OCI-LY1 (cell line): ENCODE measurements around the gene RASL12.

Experiments
- H2AFZ ChIP-seq: fragments of 200-600 bp; sonication (generic), shearing (Covaris generic); 2 replicates; pipeline ENCODE4 v1.6.0; 2014; ENCODE audit warnings: antibody characterized with exemption, mild to moderate bottlenecking, low read length
- H3F3A ChIP-seq: fragments of 200-600 bp; sonication (generic), shearing (Covaris generic); 2 replicates; pipeline ENCODE4 v1.6.0; 2014; ENCODE audit warnings: mild to moderate bottlenecking, antibody characterized with exemption, low read length, moderate library complexity; ENCODE audit not compliant: insufficient read depth
- H3K27ac ChIP-seq: fragments of 200-600 bp; sonication (generic); 2 replicates; pipeline ENCODE4 v1.5.1; 2014; ENCODE audit warnings: low read length, mixed run types, mild to moderate bottlenecking, low read depth; ENCODE audit not compliant: poor library complexity, severe bottlenecking
- H3K27me3 ChIP-seq: fragments of 200-600 bp; sonication (generic); 2 replicates; pipeline ENCODE4 v1.6.0; 2014; ENCODE audit warnings: antibody characterized with exemption, mild to moderate bottlenecking, low read length, moderate library complexity; ENCODE audit not compliant: insufficient read depth
- H3K36me3 ChIP-seq: fragments of 200-600 bp; sonication (generic); 2 replicates; pipeline ENCODE4 v1.6.1; 2014; ENCODE audit warnings: mild to moderate bottlenecking, antibody characterized with exemption, low read length, moderate library complexity, mixed read lengths; ENCODE audit not compliant: insufficient read depth
- H3K4me1 ChIP-seq: fragments of 200-600 bp; sonication (generic); 2 replicates; pipeline ENCODE4 v1.5.1; 2014; ENCODE audit warnings: mild to moderate bottlenecking, low read length, moderate library complexity; ENCODE audit not compliant: insufficient read depth, severe bottlenecking
- H3K4me2 ChIP-seq: fragments of 200-600 bp; sonication (generic), shearing (Covaris generic); 2 replicates; pipeline ENCODE4 v1.6.1; 2014; ENCODE audit warnings: low read length
- H3K4me3 ChIP-seq: fragments of 200-600 bp; sonication (generic); 2 replicates; pipeline ENCODE4 v1.5.1; 2014; ENCODE audit warnings: low read length, low read depth, mild to moderate bottlenecking, mixed read lengths; ENCODE audit not compliant: poor library complexity, severe bottlenecking
- H3K79me2 ChIP-seq: fragments of 200-600 bp; shearing (Covaris generic); 2 replicates; pipeline ENCODE4 v1.6.1; 2016; ENCODE audit warnings: mixed run types, low read length, mixed read lengths; ENCODE audit not compliant: insufficient read depth
- H3K9ac ChIP-seq: fragments of 200-600 bp; sonication (generic), shearing (Covaris generic); 2 replicates; pipeline ENCODE4 v1.6.1; 2014; ENCODE audit warnings: mild to moderate bottlenecking, low read length, mixed read lengths
- H3K9me2 ChIP-seq: fragments of 200-600 bp; sonication (generic), shearing (Covaris generic); 2 replicates; pipeline ENCODE4 v1.6.1; 2014; ENCODE audit warnings: low read depth, mild to moderate bottlenecking, low read length, mixed read lengths
- H3K9me3 ChIP-seq: fragments of 200-600 bp; shearing (Covaris generic); 2 replicates; pipeline ENCODE4 v1.6.1; 2014; ENCODE audit warnings: low read length, mixed read lengths
- H4K20me1 ChIP-seq: fragments of 200-600 bp; sonication (generic), shearing (Covaris generic); 2 replicates; pipeline ENCODE4 v1.6.0; 2016; ENCODE audit warnings: mild to moderate bottlenecking, low read length; ENCODE audit not compliant: insufficient read depth
- CTCF ChIP-seq: fragments of 200-600 bp; sonication (generic), shearing (Covaris generic); IDR thresholded peaks from 2 replicates; pipeline ENCODE4 v1.5.1; 2017; ENCODE audit warnings: mild to moderate bottlenecking, antibody characterized with exemption, low read length, moderate library complexity, mixed read lengths
- EZH2 ChIP-seq: fragments of 200-600 bp; sonication (generic), shearing (Covaris generic); IDR thresholded peaks from 2 replicates; pipeline ENCODE4 v1.8.0; 2017; ENCODE audit warnings: borderline replicate concordance, mixed run types, mild to moderate bottlenecking, antibody characterized with exemption, low read length, moderate library complexity, mixed read lengths

RASL12 gene

GRCh38 chr15:65083262-65083701 lies 15.5 kb upstream of the RASL12 start:
- no peak overlapping the region for H3K4me2 ChIP-seq
- H3K79me2 ChIP-seq: no peaks in the 10 kb centered on the region
- no peak overlapping the region for H2AFZ ChIP-seq
- H4K20me1 ChIP-seq: no peaks in the 10 kb centered on the region
- no peaks in the 10 kb centered on the region for H3K27me3 ChIP-seq
- TF ChIP-seq EZH2 (no peak), CTCF (no peak)
- H3K4me3 ChIP-seq: no peak overlapping the region
- H3K4me1 ChIP-seq: no peaks in the 10 kb centered on the region
- H3K36me3 ChIP-seq: no peaks in the 10 kb centered on the region
- no peaks in the 10 kb centered on the region for H3K9me3 ChIP-seq
- no peaks in the 10 kb centered on the region for H3K9me2 ChIP-seq
- no peaks in the 10 kb centered on the region for H3F3A ChIP-seq
- no peak overlapping the region for H3K27ac ChIP-seq
- H3K9ac ChIP-seq: no peak overlapping the region

- H4K20me1 ChIP-seq: no peaks in the 10 kb centered on the region
- no peaks in the 10 kb centered on the region for H3K9me2 ChIP-seq
- no peak overlapping the region for H3K4me2 ChIP-seq
- no peak overlapping the region for H3K4me3 ChIP-seq
- H3K4me1 ChIP-seq: no peaks in the 10 kb centered on the region
- no peaks in the 10 kb centered on the region for H3K36me3 ChIP-seq
- H3F3A ChIP-seq: no peaks in the 10 kb centered on the region
- TF ChIP-seq EZH2 (no peak), CTCF (no peak)
- H3K27me3 ChIP-seq: no peaks in the 10 kb centered on the region
- no peaks in the 10 kb centered on the region for H3K79me2 ChIP-seq
- no peak overlapping the region for H3K27ac ChIP-seq
- no peaks in the 10 kb centered on the region for H3K9me3 ChIP-seq
- no peak overlapping the region for H2AFZ ChIP-seq
- no peak overlapping the region for H3K9ac ChIP-seq
Observed at GRCh38 chr15:65082303-65082953, 14.6 kb upstream of the RASL12 start.

- Histone ChIP-seq H3K27me3 (no peaks in the 10 kb centered on the region), H3K27ac (no peak overlapping the region), H3K9me2 (no peaks in the 10 kb centered on the region), H3K9ac (no peak overlapping the region), H4K20me1 (no peaks in the 10 kb centered on the region), H2AFZ (no peak overlapping the region), H3K36me3 (no peaks in the 10 kb centered on the region), H3F3A (no peaks in the 10 kb centered on the region), H3K9me3 (no peaks in the 10 kb centered on the region), H3K79me2 (no peaks in the 10 kb centered on the region), H3K4me3 (no peak overlapping the region), H3K4me2 (no peak overlapping the region), H3K4me1 (no peaks in the 10 kb centered on the region)
- TF ChIP-seq EZH2 (no peak), CTCF (no peak)
Observed at GRCh38 chr15:65081758-65082157, 14.0 kb upstream of the RASL12 start.
